ENCODE data around the gene NTM. TPM values are rescaled to one million over a fixed set of nuclear protein-coding genes. Genes with fewer than 3 reads are reported as not detected.
"Not testable (repeated sequence)": the region's sequence is repeated elsewhere in the genome, so short reads cannot be mapped to it uniquely, and the experiment has no call there.

Gene NTM
- total RNA-seq, 2 donors from 2014 or later, result not detected

DNA sequence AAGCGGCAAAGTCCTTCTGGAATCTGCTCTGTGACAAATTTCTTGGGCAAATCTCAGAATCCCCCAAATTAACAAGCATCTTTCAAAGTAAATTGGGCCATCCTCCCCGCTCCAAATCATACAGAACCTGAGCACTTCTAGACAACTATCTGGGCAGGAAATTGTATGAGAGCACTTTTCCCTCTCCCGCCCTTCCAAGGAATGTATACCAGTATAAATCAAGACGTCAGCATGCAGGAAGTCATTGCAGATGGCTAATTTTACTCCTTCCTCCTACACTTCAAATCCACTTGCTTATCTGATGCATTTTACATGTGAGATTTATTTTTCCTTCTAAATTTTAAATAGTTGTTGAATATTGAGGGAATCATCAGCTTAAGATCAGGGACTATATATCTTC, 52.1 kb downstream of the NTM start:
- no peak overlapping the region for H3K4me3 Mint-ChIP-seq
- H3K9me3 Mint-ChIP-seq, result peaks cover 3% of the 10 kb centered on the region
- no peaks in the 10 kb centered on the region for H3K4me1 Mint-ChIP-seq
- no peak for ATAC-seq (replicated peaks)
- H3K27ac Mint-ChIP-seq, result no peak overlapping the region
- H3K27me3 Mint-ChIP-seq, result peaks cover 3% of the 10 kb centered on the region
- H3K36me3 Mint-ChIP-seq (ENCODE audit: low read depth), result no peaks in the 10 kb centered on the region

DNA sequence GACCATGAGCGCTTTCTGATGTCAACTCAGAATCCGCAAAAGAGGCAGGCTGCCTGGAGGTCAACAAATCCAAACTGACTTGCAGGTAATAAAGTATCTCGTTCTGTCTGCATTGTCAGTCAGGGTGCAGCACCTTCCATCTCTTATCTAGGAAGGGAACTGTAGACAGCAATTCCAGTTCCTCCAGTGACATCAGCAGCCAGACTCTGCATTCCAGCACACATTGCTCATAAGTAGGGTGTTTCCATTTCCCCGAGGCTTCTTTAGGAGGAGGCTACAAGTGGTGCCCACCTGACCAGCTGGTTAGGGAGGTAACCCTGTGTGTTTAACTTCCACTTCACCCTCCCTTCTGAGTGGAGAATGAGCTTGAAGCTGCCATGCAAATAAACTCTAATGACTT, 53.3 kb downstream of the NTM start:
- no peak for ATAC-seq (replicated peaks)
- H3K4me3 Mint-ChIP-seq, result no peak overlapping the region
- peaks cover 14% of the 10 kb centered on the region for H3K9me3 Mint-ChIP-seq

DNA sequence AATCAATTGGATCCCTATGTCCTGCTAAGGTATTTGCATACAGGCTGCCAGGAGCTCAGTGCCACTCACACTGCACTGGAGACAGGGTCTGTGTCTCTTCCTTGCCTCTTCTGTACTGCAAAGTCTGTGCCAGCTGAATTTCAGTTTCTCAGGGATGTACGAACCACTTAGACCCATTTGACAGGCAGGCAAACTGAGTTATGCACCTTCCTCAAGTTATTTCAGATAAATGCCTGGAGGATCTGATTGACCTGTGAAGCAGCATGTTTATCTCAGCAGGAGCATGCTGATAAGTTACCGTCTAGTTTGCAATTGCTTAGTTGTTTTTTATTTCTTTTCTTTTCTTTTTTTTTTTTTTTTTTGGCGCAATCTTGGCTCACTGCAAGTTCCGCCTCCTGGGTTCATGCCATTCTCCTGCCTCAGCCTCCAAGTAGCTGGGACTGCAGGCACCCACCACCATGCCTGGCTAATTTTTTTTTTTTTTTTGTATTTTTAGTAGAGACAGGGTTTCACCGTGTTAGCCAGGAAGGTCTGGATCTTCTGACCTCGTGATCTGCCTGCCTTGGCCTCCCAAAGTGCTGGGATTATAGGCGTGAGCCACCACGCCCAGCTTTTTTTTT, 54.0 kb downstream of the NTM start:
- H3K27ac Mint-ChIP-seq; ATAC-seq (replicated peaks); H3K27me3 Mint-ChIP-seq; H3K36me3 Mint-ChIP-seq (ENCODE audit: low read depth); H3K4me1 Mint-ChIP-seq; H3K4me3 Mint-ChIP-seq: not testable (repeated sequence)
- H3K9me3 Mint-ChIP-seq, result peaks cover 14% of the 10 kb centered on the region

More for the DNA sequence above, 53.3 kb downstream of the NTM start:
- Mint-ChIP-seq H3K36me3 (ENCODE audit: low read depth) (no peaks in the 10 kb centered on the region), H3K27ac (no peak overlapping the region), H3K4me1 (no peaks in the 10 kb centered on the region), H3K27me3 (peaks cover 3% of the 10 kb centered on the region)

DNA sequence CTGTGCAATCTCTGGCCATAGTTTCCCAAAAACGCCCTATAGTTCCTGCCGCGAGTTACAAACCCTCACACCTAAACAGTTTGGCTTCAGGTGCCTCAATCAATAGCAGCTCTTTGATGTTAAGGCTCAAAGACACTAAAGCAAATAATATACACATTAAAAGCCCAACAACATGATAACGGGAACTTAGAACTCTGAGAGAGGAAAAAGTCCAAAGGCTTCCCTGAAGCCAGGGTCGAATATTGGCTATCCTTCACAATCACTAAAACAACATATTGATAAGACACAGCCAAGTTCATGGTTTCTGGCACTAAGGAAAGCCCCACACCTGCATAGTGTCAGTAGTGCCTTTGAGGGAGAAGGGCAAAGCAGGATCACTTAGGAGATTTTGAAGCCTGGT, 54.9 kb downstream of the NTM start:
- Mint-ChIP-seq H3K9me3 (peaks cover 12% of the 10 kb centered on the region), H3K4me3 (no peak overlapping the region), H3K4me1 (no peaks in the 10 kb centered on the region), H3K36me3 (ENCODE audit: low read depth) (no peaks in the 10 kb centered on the region), H3K27me3 (peaks cover 3% of the 10 kb centered on the region), H3K27ac (no peak overlapping the region)
- ATAC-seq (replicated peaks), result no peak

DNA sequence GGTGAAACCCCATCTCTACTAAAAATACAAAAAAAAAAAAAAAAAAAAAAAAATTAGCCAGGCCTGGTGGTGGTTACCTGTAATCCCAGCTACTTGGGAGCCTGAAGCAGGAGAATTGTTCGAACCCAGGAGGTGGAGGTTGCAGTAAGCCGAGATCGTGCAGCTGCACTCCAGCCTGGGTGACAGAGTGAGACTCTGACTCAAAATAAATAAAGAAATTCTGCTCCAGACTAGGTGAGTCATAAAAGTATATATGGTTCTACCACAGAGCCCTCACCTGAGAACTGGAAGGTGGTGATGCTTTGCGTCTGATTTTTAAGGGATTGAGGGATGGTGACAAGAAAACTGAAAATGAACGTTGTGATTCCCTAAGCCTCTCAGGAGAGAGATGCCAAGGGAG, 58.4 kb downstream of the NTM start:
- ATAC-seq (replicated peaks), result no peak
- H3K27me3 Mint-ChIP-seq, result no peaks in the 10 kb centered on the region
- peaks cover 11% of the 10 kb centered on the region for H3K9me3 Mint-ChIP-seq
- no peaks in the 10 kb centered on the region for H3K4me1 Mint-ChIP-seq
- no peak overlapping the region for H3K4me3 Mint-ChIP-seq
- H3K36me3 Mint-ChIP-seq (ENCODE audit: low read depth), result no peaks in the 10 kb centered on the region
- no peak overlapping the region for H3K27ac Mint-ChIP-seq

DNA sequence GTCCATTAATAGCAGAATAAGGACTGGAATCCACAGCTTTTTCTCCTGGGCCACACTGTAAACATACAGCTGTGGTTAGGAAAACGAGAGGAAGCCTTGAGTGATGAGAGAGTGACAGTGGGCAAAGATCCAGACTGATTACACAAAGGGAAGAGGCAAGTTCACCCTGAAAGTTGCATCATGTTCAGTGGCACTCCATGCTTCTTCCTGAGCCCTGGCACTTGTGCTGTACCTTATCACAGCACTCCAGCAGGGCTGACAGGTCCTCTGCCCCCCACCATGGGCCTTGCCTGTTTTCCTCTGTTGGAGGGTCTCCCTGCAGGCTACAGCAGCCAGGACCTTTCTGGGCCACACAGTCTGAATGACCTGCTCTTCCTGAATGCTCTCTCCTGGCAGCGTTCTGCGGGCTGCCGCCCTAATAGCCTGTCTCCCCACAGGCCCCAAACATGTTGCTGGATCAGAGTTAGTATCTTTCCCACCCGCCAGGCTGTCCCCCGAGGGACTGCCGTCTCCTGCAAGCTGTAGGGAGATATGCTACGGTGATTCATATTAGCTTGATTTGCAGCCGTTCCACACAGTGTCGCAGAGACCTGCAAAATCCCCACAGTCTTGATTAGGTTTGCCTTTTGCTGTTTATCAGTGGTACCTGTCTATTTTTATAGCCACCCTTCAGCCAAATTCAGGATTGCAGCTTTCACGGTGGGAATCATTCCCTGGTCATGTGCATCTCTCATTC, 60.2 kb downstream of the NTM start:
- H3K36me3 Mint-ChIP-seq (ENCODE audit: low read depth), result no peaks in the 10 kb centered on the region
- H3K27me3 Mint-ChIP-seq, result no peaks in the 10 kb centered on the region
- no peak for ATAC-seq (replicated peaks)
- H3K9me3 Mint-ChIP-seq, result peaks cover 11% of the 10 kb centered on the region
- no peaks in the 10 kb centered on the region for H3K4me1 Mint-ChIP-seq
- no peak overlapping the region for H3K27ac Mint-ChIP-seq
- H3K4me3 Mint-ChIP-seq, result no peak overlapping the region

DNA sequence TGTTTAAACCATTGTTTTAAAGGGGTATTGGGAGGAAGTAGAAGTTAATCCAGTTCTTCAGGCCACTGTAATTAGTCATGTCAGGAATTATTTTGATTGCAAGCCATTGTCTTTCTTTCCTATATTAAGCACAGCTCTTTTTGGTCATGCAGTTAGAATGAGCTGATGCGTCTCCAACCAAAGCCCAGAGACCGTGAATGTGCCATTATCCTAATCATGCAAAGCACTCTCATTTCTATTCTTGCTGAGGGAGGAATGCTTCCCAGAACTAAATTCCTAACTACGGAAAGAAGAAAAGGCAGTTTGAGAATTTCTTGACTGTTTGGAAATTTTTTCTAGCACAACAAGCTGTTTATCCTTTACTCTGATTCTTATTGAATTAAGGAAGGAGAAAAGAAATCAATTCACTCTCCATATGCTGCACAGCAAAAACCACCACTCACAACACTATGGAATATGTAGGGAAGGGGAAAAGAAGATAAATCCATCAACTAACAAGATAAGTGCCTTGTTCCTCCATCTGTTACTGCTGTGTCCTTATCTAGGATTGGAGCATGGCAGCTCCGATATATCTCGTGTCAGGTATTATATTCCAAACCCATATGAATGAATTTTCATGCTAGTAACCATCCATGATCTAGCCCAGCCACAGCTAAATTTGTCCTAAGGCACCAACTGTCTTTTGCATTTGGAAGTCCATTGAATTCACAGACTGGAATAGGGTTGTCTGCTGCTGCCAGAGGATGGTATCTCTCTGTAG, 70.8 kb downstream of the NTM start:
- Mint-ChIP-seq H3K27me3 (peaks cover 3% of the 10 kb centered on the region), H3K9me3 (peaks cover 9% of the 10 kb centered on the region), H3K27ac (no peak overlapping the region), H3K4me1 (no peaks in the 10 kb centered on the region), H3K36me3 (ENCODE audit: low read depth) (no peaks in the 10 kb centered on the region), H3K4me3 (no peak overlapping the region)
- no peak for ATAC-seq (replicated peaks)

DNA sequence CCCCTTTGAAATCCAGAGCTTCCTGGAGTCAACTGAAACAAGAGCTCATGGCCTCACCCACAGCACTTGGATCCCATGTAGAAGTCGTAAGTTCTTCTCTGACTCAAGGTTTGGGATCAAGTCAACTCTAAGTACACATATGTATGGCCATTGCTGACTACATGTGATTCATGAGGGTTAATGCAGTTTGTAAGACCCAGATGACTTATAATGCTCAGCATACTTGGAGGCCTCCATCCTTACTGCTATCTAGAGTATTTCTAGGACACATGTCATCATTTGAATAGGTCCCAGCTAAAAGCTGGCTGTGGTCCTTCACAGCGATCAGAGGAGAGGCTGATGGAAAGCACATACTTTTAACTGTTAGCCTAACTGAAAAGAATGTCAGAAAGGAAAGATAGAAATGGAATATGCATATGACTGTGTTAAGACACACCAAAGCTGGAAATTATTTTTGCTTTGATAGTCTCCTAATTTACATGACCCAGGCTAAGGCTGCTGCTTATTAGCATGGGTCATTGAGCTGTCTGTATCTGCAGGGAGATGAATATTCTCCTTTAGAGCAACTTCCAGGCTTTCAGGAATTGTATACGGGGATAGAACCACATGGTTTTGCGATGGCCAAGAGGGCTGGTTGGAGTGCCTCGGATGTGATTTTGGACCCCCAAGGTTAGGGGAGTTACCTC, 76.3 kb downstream of the NTM start:
- no peaks in the 10 kb centered on the region for H3K36me3 Mint-ChIP-seq (ENCODE audit: low read depth)
- no peak overlapping the region for H3K27ac Mint-ChIP-seq
- peaks cover 4% of the 10 kb centered on the region for H3K27me3 Mint-ChIP-seq
- H3K4me1 Mint-ChIP-seq, result no peaks in the 10 kb centered on the region
- no peak overlapping the region for H3K4me3 Mint-ChIP-seq
- no peak for ATAC-seq (replicated peaks)
- H3K9me3 Mint-ChIP-seq, result no peaks in the 10 kb centered on the region

DNA sequence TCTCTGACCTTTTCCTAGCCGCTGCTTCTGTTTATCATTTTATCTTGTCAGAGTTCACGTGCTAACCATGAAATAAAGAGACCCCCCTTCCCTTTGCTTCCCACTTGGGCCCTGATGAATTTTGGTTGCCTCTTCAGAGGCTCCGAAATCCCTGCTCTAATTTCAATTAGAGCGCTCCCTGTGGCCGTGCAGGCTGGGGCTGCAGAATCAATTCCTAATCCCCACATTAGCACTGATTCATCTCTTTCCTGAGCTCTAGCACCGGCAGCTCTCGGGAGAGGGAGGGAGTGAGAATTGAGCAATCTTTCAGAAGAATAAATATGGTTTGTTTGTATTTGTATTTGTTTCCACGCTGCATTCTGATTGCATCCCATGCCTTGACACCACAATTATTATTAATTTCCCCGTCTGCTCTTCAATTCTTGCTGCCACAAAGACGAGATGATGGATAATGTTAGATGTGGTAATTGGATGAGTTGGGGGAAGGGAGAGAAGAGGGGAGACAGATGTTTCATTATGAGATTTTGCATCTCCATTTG, 76.9 kb downstream of the NTM start:
- Mint-ChIP-seq H3K4me1 (no peaks in the 10 kb centered on the region), H3K27me3 (peaks cover 4% of the 10 kb centered on the region), H3K27ac (no peak overlapping the region), H3K36me3 (ENCODE audit: low read depth) (no peaks in the 10 kb centered on the region), H3K4me3 (no peak overlapping the region), H3K9me3 (no peaks in the 10 kb centered on the region)
- ATAC-seq (replicated peaks), result no peak

DNA sequence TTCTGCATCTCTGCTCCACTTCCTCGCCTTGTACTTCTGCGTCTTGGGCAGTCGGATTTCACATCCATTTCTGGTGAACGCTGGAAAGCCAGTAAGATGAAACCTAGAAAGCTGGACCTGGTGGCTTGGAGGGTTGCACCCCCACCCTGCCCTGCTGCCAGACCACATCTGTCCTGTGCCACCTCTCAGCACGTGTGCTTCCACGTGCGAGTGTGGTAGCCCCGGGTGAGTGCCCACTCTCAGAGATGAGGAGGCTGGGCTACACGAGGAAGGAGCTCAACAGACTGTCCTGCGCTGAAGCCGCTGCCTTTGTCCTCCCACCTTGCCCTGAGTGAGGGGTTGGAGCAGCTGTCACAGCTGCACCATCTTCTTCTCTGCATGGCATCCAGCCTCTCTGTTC, 77.5 kb downstream of the NTM start:
- no peak overlapping the region for H3K27ac Mint-ChIP-seq
- H3K27me3 Mint-ChIP-seq, result peaks cover 4% of the 10 kb centered on the region
- no peaks in the 10 kb centered on the region for H3K9me3 Mint-ChIP-seq
- no peaks in the 10 kb centered on the region for H3K36me3 Mint-ChIP-seq (ENCODE audit: low read depth)
- no peaks in the 10 kb centered on the region for H3K4me1 Mint-ChIP-seq
- ATAC-seq (replicated peaks), result no peak
- no peak overlapping the region for H3K4me3 Mint-ChIP-seq

DNA sequence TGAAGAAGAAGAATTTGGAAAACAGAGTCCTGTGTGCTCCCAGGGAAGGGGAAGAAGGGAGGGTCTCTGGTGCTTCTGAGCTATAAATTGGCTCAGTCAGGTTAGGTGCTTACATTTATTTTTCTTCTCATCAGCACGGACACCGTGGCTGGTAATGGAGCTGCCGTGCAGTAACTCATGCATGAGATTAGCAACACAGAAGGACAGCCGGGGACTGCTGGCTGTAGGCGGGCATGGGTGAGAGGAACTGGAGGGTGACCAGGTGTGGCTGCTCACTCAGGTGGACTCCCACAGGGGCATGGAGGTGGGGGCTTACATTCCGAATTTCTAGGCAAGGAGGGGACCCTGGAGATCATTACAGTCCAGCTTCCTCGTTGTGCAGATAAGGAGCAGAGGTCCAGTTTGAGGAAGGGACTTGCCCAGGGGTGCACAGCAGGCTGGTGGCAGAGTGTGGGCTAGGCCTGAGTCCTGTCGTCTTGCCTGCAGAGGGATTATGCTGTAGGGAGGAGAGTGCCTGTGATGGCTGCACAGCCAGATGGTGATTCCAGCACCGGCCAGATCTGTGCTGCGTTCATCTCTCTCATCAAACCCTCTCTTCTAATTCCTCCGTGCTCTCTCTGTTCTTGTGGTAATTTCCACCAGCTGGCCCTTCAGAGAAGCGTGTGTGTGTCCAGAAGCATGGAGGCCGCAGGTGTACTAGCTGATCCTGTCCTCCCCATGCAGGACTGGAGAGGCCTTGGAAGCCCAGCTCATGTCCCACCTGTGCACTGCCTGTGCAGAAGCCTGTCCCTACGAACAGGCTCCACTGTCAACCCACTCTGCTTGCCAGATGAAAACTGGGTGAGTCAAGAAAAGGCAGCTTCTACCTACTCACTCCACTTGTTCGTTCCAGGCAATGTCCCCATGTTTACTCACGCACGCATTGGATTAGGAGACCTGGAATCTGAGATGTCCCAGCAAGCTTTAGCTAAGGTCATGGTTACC, 78.9 kb downstream of the NTM start:
- Mint-ChIP-seq H3K4me3 (no peak overlapping the region), H3K36me3 (ENCODE audit: low read depth) (no peaks in the 10 kb centered on the region), H3K4me1 (no peaks in the 10 kb centered on the region), H3K27me3 (peaks cover 4% of the 10 kb centered on the region), H3K27ac (no peak overlapping the region), H3K9me3 (no peaks in the 10 kb centered on the region)
- ATAC-seq (replicated peaks), result no peak

DNA sequence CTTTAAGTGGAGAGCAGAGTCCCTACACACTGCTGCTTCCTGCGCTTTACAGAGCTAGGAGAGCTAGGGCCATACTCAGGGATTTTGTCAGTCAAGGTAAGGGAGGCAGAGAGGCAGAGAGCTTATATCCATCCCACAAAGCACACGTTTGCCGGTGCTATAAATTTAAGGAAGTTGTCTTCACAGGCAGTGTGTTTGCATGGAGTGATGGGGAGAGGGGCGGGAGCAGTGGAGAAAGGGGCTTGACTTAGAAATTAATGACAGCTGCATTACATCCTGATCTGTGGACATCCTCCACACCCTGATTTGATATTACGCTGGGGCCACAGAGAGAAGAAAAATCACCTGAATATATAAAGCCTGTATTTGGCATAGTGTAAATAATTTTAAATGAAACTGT, 84.1 kb downstream of the NTM start:
- H3K4me1 Mint-ChIP-seq, result no peaks in the 10 kb centered on the region
- H3K27ac Mint-ChIP-seq, result no peak overlapping the region
- no peak overlapping the region for H3K4me3 Mint-ChIP-seq
- no peaks in the 10 kb centered on the region for H3K36me3 Mint-ChIP-seq (ENCODE audit: low read depth)
- no peak for ATAC-seq (replicated peaks)
- no peaks in the 10 kb centered on the region for H3K9me3 Mint-ChIP-seq
- peaks cover 4% of the 10 kb centered on the region for H3K27me3 Mint-ChIP-seq

DNA sequence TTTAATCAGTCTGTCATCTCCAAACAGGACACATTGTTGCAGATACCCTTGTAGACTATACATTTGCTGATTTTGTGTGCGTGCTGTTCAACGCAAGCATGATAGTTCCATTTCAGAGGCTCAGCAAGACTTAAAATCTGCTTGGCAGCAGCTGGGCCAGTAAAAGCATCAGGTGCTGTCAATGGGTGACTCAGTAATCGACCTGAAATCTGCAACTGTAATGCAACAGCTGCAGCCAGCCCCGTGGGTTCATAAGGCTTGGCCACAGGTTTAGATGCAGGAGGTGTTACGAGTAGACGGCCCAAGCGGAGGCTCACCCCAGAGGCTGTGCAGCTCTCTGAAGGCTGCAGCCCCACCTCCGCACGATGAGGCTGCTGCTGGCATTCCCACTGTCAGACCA, 84.6 kb downstream of the NTM start:
- ATAC-seq (replicated peaks), result no peak
- Mint-ChIP-seq H3K27me3 (peaks cover 4% of the 10 kb centered on the region), H3K4me1 (no peaks in the 10 kb centered on the region), H3K27ac (no peak overlapping the region), H3K36me3 (ENCODE audit: low read depth) (no peaks in the 10 kb centered on the region), H3K9me3 (no peaks in the 10 kb centered on the region), H3K4me3 (no peak overlapping the region)
